ENCODE measurements around the gene KASH5. TPM values are rescaled to one million over a fixed set of nuclear protein-coding genes. Genes with fewer than 3 reads are reported as not detected.

Gene KASH5
- polyA plus RNA-seq, 2 of the 4 experiments (the other 2 are of a cell fraction) = 0.08 to 0.17 TPM

- ChIA-PET POLR2A (no interaction called here), CTCF (interaction anchor here (0.6 to 13.8 kb wide), 14 partner anchors 9 to 193 kb away, joined by 3 to 141 read pairs (median 7); partner anchors contain the start of gene SLC17A7)
- DNase-seq (ENCODE audit: low read depth in 1 of 2, low spot score in 1 of 2) (no peak), ATAC-seq (no peak), FAIRE-seq (no peak)
- no peaks in the 10 kb centered on the region for H3K9me3 ChIP-seq
- WGBS (ENCODE audit: missing lambda C conversion rate) = 64% methylated on average over 5 of the region's 5 CpGs
- H3K4me2 ChIP-seq = no peak overlapping the region
- no peak overlapping the region for H3K27ac ChIP-seq
- H3K4me1 ChIP-seq = peaks cover 11% of the 10 kb centered on the region; the same call in 2 of the 3 replicates
- no peak for TF ChIP-seq RARB (CRISPR knock-in tag; IDR thresholded peaks at IDR 0.05)
- no peak for TF ChIP-seq CHD4 (IDR thresholded peaks at IDR 0.05; ENCODE audit: borderline replicate concordance)
- TF ChIP-seq POLR2A (IDR thresholded peaks at IDR 0.05; ENCODE audit: low read length) = no peak
- TF ChIP-seq, protein P1, sequence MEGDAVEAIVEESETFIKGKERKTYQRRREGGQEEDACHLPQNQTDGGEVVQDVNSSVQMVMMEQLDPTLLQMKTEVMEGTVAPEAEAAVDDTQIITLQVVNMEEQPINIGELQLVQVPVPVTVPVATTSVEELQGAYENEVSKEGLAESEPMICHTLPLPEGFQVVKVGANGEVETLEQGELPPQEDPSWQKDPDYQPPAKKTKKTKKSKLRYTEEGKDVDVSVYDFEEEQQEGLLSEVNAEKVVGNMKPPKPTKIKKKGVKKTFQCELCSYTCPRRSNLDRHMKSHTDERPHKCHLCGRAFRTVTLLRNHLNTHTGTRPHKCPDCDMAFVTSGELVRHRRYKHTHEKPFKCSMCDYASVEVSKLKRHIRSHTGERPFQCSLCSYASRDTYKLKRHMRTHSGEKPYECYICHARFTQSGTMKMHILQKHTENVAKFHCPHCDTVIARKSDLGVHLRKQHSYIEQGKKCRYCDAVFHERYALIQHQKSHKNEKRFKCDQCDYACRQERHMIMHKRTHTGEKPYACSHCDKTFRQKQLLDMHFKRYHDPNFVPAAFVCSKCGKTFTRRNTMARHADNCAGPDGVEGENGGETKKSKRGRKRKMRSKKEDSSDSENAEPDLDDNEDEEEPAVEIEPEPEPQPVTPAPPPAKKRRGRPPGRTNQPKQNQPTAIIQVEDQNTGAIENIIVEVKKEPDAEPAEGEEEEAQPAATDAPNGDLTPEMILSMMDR (IDR thresholded peaks at IDR 0.05) = no peak
- TF ChIP-seq EP300 (IDR thresholded peaks at IDR 0.05) = no peak
- H3K4me3 ChIP-seq = no peak overlapping the region
Observed at GRCh38 chr19:49418511-49418910, 30.5 kb downstream of the KASH5 start.

- Histone ChIP-seq H3K4me2 (no peak overlapping the region), H3K9me3 (no peaks in the 10 kb centered on the region), H3K4me1 (peaks cover 14% of the 10 kb centered on the region; the same call in 2 of the 3 replicates), H3K27ac (no peak overlapping the region), H3K4me3 (no peak overlapping the region)
- CTCF ChIA-PET = interaction anchor here (0.6 to 13.8 kb wide), 13 partner anchors 10 to 153 kb away, joined by 3 to 141 read pairs (median 7); partner anchors contain the start of gene SLC17A7
- POLR2A ChIA-PET = no interaction called here
- 29% methylated on average over 2 of the region's 2 CpGs for whole genome bisulfite sequencing (ENCODE audit: missing lambda C conversion rate)
- DNase-seq (ENCODE audit: low read depth in 1 of 2, low spot score in 1 of 2) (no peak), FAIRE-seq (peak; percentile 92), ATAC-seq (no peak)
- no peak for TF ChIP-seq RNF2 (IDR thresholded peaks at IDR 0.05; ENCODE audit: borderline replicate concordance, low read depth)
- no peak for TF ChIP-seq EHMT2 (IDR thresholded peaks at IDR 0.05; ENCODE audit: low read depth)
- no peak for TF ChIP-seq JUN (IDR thresholded peaks at IDR 0.05)
- no peak for TF ChIP-seq SREBF2 (IDR thresholded peaks at IDR 0.05)
- no peak for TF ChIP-seq ZNF302 (CRISPR knock-in tag; IDR thresholded peaks at IDR 0.05)
- no peak for TF ChIP-seq KDM5A (IDR thresholded peaks at IDR 0.05)
- TF ChIP-seq HDAC2 (IDR thresholded peaks at IDR 0.05) = no peak
- TF ChIP-seq, protein P2, sequence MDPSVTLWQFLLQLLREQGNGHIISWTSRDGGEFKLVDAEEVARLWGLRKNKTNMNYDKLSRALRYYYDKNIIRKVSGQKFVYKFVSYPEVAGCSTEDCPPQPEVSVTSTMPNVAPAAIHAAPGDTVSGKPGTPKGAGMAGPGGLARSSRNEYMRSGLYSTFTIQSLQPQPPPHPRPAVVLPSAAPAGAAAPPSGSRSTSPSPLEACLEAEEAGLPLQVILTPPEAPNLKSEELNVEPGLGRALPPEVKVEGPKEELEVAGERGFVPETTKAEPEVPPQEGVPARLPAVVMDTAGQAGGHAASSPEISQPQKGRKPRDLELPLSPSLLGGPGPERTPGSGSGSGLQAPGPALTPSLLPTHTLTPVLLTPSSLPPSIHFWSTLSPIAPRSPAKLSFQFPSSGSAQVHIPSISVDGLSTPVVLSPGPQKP (IDR thresholded peaks at IDR 0.05; ENCODE audit: low read depth, low read length) = no peak
- TF ChIP-seq ZC3H11A (IDR thresholded peaks at IDR 0.05) = no peak
- TF ChIP-seq, protein P3, sequence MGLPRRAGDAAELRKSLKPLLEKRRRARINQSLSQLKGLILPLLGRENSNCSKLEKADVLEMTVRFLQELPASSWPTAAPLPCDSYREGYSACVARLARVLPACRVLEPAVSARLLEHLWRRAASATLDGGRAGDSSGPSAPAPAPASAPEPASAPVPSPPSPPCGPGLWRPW (IDR thresholded peaks at IDR 0.05) = no peak
- TF ChIP-seq KDM1A (IDR thresholded peaks at IDR 0.05; ENCODE audit: low read depth) = no peak
- TF ChIP-seq EHF (CRISPR knock-in tag; IDR thresholded peaks at IDR 0.05) = no peak
- no peak for TF ChIP-seq SMC3 (IDR thresholded peaks at IDR 0.05)
- no peak for TF ChIP-seq RFX5 (IDR thresholded peaks at IDR 0.05)
- TF ChIP-seq TP53 (CRISPR knock-in tag; IDR thresholded peaks at IDR 0.05) = no peak
- no peak for TF ChIP-seq CBX2 (IDR thresholded peaks at IDR 0.05; ENCODE audit: borderline replicate concordance, low read depth)
- TF ChIP-seq TFCP2L1 (CRISPR knock-in tag; IDR thresholded peaks at IDR 0.05) = no peak
- no peak for TF ChIP-seq HOXB13 (CRISPR knock-in tag; IDR thresholded peaks at IDR 0.05; ENCODE audit: low read depth)
Observed at GRCh38 chr19:49419173-49419572, 31.1 kb downstream of the KASH5 start.

DNA sequence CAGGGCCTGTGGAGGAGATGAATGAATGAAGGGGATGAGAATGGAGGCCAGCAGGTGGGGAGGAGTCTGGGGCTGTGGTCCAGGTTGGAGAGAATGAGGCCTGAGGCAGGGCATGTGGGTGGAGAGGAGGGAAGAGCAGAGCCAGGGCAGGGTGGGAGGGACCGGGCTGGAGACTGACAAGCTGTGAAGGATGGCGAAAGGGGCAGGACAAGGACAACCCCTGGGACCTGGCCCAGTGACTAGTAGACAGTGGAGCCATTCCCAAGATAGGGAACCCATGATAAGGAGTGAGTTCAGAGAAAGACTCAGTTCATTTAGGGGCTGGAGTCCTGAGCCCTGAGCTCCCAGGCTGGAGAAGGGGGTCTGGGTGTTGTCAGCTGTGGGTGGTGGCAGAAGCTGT is 32.2 kb downstream of the KASH5 start:
- Histone ChIP-seq H3K9me3 (no peaks in the 10 kb centered on the region), H3K4me3 (no peak overlapping the region), H3K4me2 (no peak overlapping the region), H3K4me1 (peaks cover 14% of the 10 kb centered on the region; the same call in 2 of the 3 replicates), H3K27ac (no peak overlapping the region)
- CTCF ChIA-PET = interaction anchor here (1.0 to 13.8 kb wide), 9 partner anchors 10 to 126 kb away, joined by 3 to 141 read pairs (median 17); partner anchors contain the start of gene SLC17A7
- no peak for DNase-seq (ENCODE audit: low read depth in 1 of 2, low spot score in 1 of 2)
- 81% methylated on average over 2 of the region's 2 CpGs for WGBS (ENCODE audit: missing lambda C conversion rate)
- no peak for ATAC-seq
- FAIRE-seq = no peak
- no peak for TF ChIP-seq GATA3 (IDR thresholded peaks at IDR 0.05; ENCODE audit: borderline replicate concordance)
- no peak for TF ChIP-seq TP53 (CRISPR knock-in tag; IDR thresholded peaks at IDR 0.05)
- TF ChIP-seq KDM1A (IDR thresholded peaks at IDR 0.05; ENCODE audit: low read depth) = no peak
- TF ChIP-seq ZNF302 (CRISPR knock-in tag; IDR thresholded peaks at IDR 0.05) = no peak
- no peak for TF ChIP-seq ESRRA (IDR thresholded peaks at IDR 0.05; ENCODE audit: borderline replicate concordance, low read length)
- no peak for TF ChIP-seq CEBPB (IDR thresholded peaks at IDR 0.05)
- no peak for TF ChIP-seq POLR2A (IDR thresholded peaks at IDR 0.05; ENCODE audit: low read length)
- TF ChIP-seq RFX5 (IDR thresholded peaks at IDR 0.05) = no peak
- TF ChIP-seq, protein P1 (IDR thresholded peaks at IDR 0.05) = no peak
- no peak for TF ChIP-seq ZFP36 (IDR thresholded peaks at IDR 0.05; ENCODE audit: borderline replicate concordance, partially characterized antibody)
- no peak for TF ChIP-seq JUNB (IDR thresholded peaks at IDR 0.05)
- no peak for TF ChIP-seq NPAS2 (CRISPR knock-in tag; IDR thresholded peaks at IDR 0.05; ENCODE audit: borderline replicate concordance)
- POLR2A ChIA-PET = no interaction called here

Measured in A549 (cell line).